Adrenal gland (tissue), 5 donors: Measurements from ENCODE around the gene MFAP2.

Experiments
- POLR2A ChIP-seq, 2 donors: fragments of 450-650 bp; IDR thresholded peaks; one replicate each; pipeline ENCODE4 v1.6.1; 2017; ENCODE audit warnings: antibody characterized with exemption in 2 of 2, mild to moderate bottlenecking in 2 of 2, moderate library complexity in 1 of 2
- TF ChIP-seq, protein P1 (sequence below), 6 experiments: fragments of 450-650 bp in 4 of 6; fragments of 200-600 bp in 2 of 6; sonication (generic) in 1 of 6; IDR thresholded peaks; 1 replicate in 5 of 6; 2 replicates in 1 of 6; pipeline versions ENCODE4 v1.5.1 to v1.8.0; 2016 to 2021; ENCODE audit warnings: antibody characterized with exemption in 6 of 6, mild to moderate bottlenecking in 2 of 6, moderate library complexity in 1 of 6
- donor health status: DM: no; HTN: no; CAD: no.

DNA sequence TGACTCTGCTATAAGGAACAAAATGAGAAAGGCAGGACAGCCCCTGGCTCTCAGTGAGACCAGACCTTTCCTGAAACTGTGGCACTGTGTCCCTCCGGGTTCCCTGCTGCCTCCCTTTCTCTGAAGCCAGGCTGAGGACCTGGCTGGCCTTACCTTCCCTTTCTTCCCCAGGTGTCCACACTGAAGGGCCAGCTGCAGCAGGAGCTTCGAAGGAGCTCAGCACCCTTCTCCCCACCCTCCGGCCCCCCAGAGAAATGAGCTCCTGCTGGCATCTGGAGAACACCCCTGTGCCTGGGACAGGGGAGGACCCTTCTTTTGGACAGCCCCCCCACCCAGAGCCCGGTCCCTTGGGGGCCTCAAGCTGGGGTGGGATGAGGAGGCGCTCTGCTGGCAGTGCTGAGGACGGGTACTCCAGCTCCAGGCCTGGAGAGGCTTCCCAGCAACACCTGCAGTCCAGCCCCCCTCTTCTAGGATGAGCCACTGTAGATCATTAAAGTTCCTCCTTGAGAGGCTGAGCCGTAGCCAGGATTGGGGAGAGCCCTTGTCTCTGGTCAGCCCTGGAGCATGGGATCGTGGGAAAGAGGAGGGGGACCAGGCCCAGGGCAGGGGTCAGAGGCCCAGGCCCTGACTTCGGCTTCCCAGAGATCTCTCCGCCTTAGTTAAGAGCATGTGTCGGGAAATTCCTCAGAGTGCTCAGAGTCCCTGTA is 8.1 kb downstream of the MFAP2 start:
- TF ChIP-seq, protein P1, sequence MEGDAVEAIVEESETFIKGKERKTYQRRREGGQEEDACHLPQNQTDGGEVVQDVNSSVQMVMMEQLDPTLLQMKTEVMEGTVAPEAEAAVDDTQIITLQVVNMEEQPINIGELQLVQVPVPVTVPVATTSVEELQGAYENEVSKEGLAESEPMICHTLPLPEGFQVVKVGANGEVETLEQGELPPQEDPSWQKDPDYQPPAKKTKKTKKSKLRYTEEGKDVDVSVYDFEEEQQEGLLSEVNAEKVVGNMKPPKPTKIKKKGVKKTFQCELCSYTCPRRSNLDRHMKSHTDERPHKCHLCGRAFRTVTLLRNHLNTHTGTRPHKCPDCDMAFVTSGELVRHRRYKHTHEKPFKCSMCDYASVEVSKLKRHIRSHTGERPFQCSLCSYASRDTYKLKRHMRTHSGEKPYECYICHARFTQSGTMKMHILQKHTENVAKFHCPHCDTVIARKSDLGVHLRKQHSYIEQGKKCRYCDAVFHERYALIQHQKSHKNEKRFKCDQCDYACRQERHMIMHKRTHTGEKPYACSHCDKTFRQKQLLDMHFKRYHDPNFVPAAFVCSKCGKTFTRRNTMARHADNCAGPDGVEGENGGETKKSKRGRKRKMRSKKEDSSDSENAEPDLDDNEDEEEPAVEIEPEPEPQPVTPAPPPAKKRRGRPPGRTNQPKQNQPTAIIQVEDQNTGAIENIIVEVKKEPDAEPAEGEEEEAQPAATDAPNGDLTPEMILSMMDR (IDR thresholded peaks at IDR 0.05): no peak
- no peak for TF ChIP-seq POLR2A (IDR thresholded peaks at IDR 0.05)
